Esophagus squamous epithelium (tissue), 5 donors: ENCODE measurements around the gene SLC13A1. TPM values are rescaled to one million over a fixed set of nuclear protein-coding genes. Genes with fewer than 3 reads are reported as not detected.
"Not testable (repeated sequence)": the region's sequence is repeated elsewhere in the genome, so short reads cannot be mapped to it uniquely, and the experiment has no call there.

ENCODE experiments used
- DNase-seq: peaks from one replicate; lab custom pipeline; 2025; lab: John Stamatoyannopoulos, UW
- H3K27ac ChIP-seq, 4 donors: fragments of 200-600 bp; sonication (generic); one replicate each; pipeline ENCODE4 v1.5.1; 2016 to 2019; ENCODE audit warnings: mild to moderate bottlenecking in 1 of 4
- H3K27me3 ChIP-seq, 4 donors: fragments of 200-600 bp; sonication (generic); 1 replicate in 3 of 4; 2 replicates in 1 of 4; pipeline versions ENCODE4 v1.5.1 to v1.6.0; 2017 to 2021; ENCODE audit warnings: antibody characterized with exemption in 1 of 4
- H3K36me3 ChIP-seq, 3 donors: fragments of 200-600 bp; sonication (generic); one replicate each; pipeline ENCODE4 v1.5.1; 2016 to 2019
- H3K4me1 ChIP-seq, 3 donors: fragments of 200-600 bp; sonication (generic); one replicate each; pipeline ENCODE4 v1.5.1; 2017 to 2019
- H3K4me3 ChIP-seq, 4 donors: fragments of 200-600 bp; sonication (generic); 1 replicate in 3 of 4; 2 replicates in 1 of 4; pipeline ENCODE4 v1.5.1; 2016 to 2019; ENCODE audit warnings: mild to moderate bottlenecking in 2 of 4, moderate library complexity in 1 of 4
- H3K9me3 ChIP-seq, 3 donors: fragments of 200-600 bp; sonication (generic); one replicate each; pipeline ENCODE4 v1.5.1; 2016 to 2019
- POLR2A ChIP-seq, 4 donors: fragments of 450-650 bp; IDR thresholded peaks; one replicate each; pipeline ENCODE4 v1.6.1; 2017; ENCODE audit warnings: antibody characterized with exemption in 4 of 4, mild to moderate bottlenecking in 4 of 4, moderate library complexity in 3 of 4
- WGBS, 2 donors: methylation state at CpG; one replicate each; pipeline ENCODE4 v1.1.5; 2018; 5-methylcytosine and 5-hydroxymethylcytosine counted together
- intact Hi-C: fragments of 100-400 bp; cut with DNase I; formaldehyde crosslinking; loops from one replicate; pipeline ENCODE4 v1.15.0; 2022
- total RNA-seq, 4 donors: library from RNA; depleted of rRNA; stranded (reverse); fragments of >200 nt; gene quantifications; one replicate each; pipeline ENCODE4 v1.1.0, GENCODE V29; 2016
- TF ChIP-seq, protein P1 (sequence below), 6 experiments: fragments of 450-650 bp in 4 of 6; fragments of 200-600 bp in 2 of 6; sonication (generic) in 2 of 6; IDR thresholded peaks; one replicate each; pipeline ENCODE4 v1.5.1; 2016 to 2019; ENCODE audit warnings: antibody characterized with exemption in 6 of 6, mild to moderate bottlenecking in 4 of 6, moderate library complexity in 4 of 6
- donor health status: DM: yes; HTN: yes; CAD: no.

The SLC13A1 gene
- total RNA-seq, 4 donors from 2014 or later = not detected

DNA sequence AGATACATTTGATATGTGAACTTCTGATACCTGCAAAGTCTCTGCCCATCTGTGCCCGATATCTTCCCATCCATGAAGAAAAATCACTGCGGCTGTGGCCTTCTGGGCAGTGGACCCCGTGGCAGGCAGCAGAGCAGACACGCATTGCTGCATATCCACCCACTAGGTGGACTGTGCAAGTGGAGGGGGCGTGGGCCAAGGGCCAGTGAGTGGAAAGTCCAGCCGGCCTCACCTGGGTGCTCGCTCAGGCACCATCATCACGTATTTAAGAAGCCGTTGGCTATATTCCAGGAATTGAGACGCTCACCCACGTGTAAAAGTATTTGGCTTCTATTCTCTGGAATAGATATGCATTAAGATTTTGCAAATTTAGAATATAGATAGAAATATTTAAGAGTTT, 30.8 kb upstream of the SLC13A1 start:
- Histone ChIP-seq H3K36me3 (no peaks in the 10 kb centered on the region), H3K27me3 (no peaks in the 10 kb centered on the region), H3K4me1 (no peaks in the 10 kb centered on the region), H3K27ac (no peak overlapping the region), H3K9me3 (no peaks in the 10 kb centered on the region), H3K4me3 (no peak overlapping the region)
- intact Hi-C loops = no loop called here
- DNase-seq = no peak
- no peak for TF ChIP-seq POLR2A (IDR thresholded peaks at IDR 0.05)
- TF ChIP-seq, protein P1, sequence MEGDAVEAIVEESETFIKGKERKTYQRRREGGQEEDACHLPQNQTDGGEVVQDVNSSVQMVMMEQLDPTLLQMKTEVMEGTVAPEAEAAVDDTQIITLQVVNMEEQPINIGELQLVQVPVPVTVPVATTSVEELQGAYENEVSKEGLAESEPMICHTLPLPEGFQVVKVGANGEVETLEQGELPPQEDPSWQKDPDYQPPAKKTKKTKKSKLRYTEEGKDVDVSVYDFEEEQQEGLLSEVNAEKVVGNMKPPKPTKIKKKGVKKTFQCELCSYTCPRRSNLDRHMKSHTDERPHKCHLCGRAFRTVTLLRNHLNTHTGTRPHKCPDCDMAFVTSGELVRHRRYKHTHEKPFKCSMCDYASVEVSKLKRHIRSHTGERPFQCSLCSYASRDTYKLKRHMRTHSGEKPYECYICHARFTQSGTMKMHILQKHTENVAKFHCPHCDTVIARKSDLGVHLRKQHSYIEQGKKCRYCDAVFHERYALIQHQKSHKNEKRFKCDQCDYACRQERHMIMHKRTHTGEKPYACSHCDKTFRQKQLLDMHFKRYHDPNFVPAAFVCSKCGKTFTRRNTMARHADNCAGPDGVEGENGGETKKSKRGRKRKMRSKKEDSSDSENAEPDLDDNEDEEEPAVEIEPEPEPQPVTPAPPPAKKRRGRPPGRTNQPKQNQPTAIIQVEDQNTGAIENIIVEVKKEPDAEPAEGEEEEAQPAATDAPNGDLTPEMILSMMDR (IDR thresholded peaks at IDR 0.05) = no peak
- WGBS, 2 donors = 60 to 62% methylated on average over 10 to 11 of the region's 11 CpGs

DNA sequence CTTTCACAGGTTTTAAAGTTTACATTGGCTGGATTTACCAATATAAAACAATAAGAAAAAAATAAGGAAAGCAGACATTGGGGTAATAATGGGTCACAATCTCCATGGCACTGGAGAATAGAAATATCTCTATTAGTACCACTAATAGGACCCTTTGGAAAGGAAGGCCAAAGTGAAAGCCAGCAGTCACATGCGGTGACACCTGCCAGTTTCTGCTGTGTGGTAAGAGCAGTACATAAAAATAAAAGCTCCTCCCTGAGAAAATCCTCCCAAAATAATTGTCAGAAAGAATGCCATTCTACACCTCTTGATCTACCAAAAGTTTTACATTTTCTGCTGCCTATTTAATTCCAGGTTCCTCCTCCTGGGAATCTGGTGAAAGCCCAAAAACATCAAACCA, 30.4 kb upstream of the SLC13A1 start:
- no peak for DNase-seq
- Histone ChIP-seq H3K36me3 (no peaks in the 10 kb centered on the region), H3K4me1 (no peaks in the 10 kb centered on the region), H3K4me3 (no peak overlapping the region), H3K9me3 (no peaks in the 10 kb centered on the region), H3K27ac (no peak overlapping the region), H3K27me3 (no peaks in the 10 kb centered on the region)
- WGBS, 2 donors = 89 to 100% methylated on average over 1 of the region's 1 CpG
- TF ChIP-seq POLR2A (IDR thresholded peaks at IDR 0.05) = no peak
- TF ChIP-seq, protein P1 (IDR thresholded peaks at IDR 0.05) = no peak
- intact Hi-C loops = no loop called here

DNA sequence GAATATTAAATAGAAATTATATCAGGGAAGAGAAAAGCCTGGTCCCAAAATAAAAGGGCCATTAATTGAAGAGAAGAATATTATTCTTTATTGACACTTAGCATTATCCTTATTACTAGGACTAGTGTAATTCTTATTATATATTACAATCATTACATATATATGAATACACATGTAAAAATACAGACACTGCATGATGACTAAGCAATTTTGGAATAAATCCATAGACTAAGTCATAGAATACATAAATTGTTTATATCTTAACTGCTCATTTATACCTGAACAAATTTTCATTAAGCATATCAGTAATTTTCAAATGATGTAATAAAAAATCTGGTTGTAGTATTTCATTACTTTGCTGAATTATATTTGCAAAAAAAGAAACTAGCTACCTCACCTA, 29.7 kb upstream of the SLC13A1 start:
- intact Hi-C loops = no loop called here
- Histone ChIP-seq H3K4me3 (no peak overlapping the region), H3K4me1 (no peaks in the 10 kb centered on the region), H3K36me3 (no peaks in the 10 kb centered on the region), H3K27ac (no peak overlapping the region), H3K9me3 (no peaks in the 10 kb centered on the region), H3K27me3 (no peaks in the 10 kb centered on the region)
- no peak for DNase-seq
- no peak for TF ChIP-seq POLR2A (IDR thresholded peaks at IDR 0.05)
- TF ChIP-seq, protein P1 (IDR thresholded peaks at IDR 0.05) = no peak

DNA sequence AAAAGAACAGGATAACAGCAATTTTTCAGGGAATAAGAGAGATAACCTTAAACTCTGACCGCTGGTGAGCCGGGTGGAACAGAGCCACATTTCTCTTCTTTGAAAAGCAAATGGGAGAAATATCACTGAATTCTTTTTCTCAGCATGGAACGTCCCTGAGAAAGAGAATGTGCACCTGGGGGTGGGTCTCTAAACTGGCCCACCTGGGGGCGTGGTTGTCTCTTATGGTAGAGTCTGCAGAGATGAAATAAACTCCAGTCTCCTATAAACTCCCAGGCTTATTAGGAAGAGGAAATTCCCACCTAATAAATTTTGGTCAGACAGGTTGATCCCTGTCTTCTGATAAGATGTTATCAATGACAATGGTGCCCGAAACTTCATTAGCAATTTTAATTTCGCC, 27.9 kb upstream of the SLC13A1 start:
- H3K27ac ChIP-seq, H3K4me1 ChIP-seq, H3K4me3 ChIP-seq, H3K27me3 ChIP-seq, H3K9me3 ChIP-seq, H3K36me3 ChIP-seq, DNase-seq, intact Hi-C loops: not testable (repeated sequence)
- WGBS, 2 donors = 88 to 94% methylated on average over 6 of the region's 6 CpGs

DNA sequence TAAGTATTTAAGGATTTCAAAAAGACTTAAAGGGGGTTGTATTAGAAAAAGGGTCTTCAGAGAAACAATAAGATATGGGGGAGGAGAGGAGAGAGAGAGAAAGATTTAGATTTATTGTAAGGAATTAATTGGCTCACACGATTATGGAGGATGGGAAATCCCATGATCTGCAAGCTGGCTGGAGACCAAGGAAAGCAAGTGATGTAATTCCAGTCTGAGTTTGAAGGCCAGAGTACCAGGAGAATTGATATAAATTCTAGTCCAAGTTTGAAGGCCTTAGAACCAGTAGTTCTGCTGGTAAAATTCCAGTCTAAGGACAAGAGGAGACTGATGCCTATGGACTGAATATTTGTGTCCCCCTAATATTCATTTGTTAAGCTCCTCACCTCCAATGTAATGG, 20.6 kb upstream of the SLC13A1 start:
- 46 to 47% methylated on average over 1 of the region's 1 CpG for WGBS, 2 donors

More for the DNA sequence above, 20.6 kb upstream of the SLC13A1 start:
- no peak for DNase-seq
- no peaks in the 10 kb centered on the region for H3K36me3 ChIP-seq
- intact Hi-C loops = no loop called here
- TF ChIP-seq, protein P1 (IDR thresholded peaks at IDR 0.05) = no peak
- TF ChIP-seq POLR2A (IDR thresholded peaks at IDR 0.05) = no peak
- no peak overlapping the region for H3K4me3 ChIP-seq
- no peaks in the 10 kb centered on the region for H3K9me3 ChIP-seq
- no peaks in the 10 kb centered on the region for H3K27me3 ChIP-seq
- no peaks in the 10 kb centered on the region for H3K4me1 ChIP-seq
- no peak overlapping the region for H3K27ac ChIP-seq
